NCI-H1105 (cell line): ENCODE results near the gene CLIC3.

Source experiments
- DNase-seq: peaks from one replicate; lab custom pipeline; 2025; lab: John Stamatoyannopoulos, UW

CLIC3 gene

GRCh38 chr9:136951541-136952320 is 44.6 kb downstream of the CLIC3 start, which contains the start of gene LCN12:
LCN12 (plus strand) TSS chr9:136952273; CDS start chr9:136952328, 55 bp downstream.
- no peak for DNase-seq

GRCh38 chr9:136950656-136951276 is 45.6 kb downstream of the CLIC3 start:
- DNase-seq, result no peak

- peak; percentile 94 for DNase-seq
These were observed 46.3 kb downstream of the CLIC3 start for GRCh38 chr9:136949817-136950655.

GRCh38 chr9:136949239-136949816 is 47.0 kb downstream of the CLIC3 start:
- DNase-seq, result peak; percentile 10

GRCh38 chr9:136947955-136948510 is 48.3 kb downstream of the CLIC3 start:
- no peak for DNase-seq

GRCh38 chr9:136947028-136947891 is 49.1 kb downstream of the CLIC3 start:
- DNase-seq, result no peak

- no peak for DNase-seq
These were observed 49.9 kb downstream of the CLIC3 start for GRCh38 chr9:136946228-136947027.

GRCh38 chr9:136945333-136946227 is 50.8 kb downstream of the CLIC3 start:
- no peak for DNase-seq
